ENCODE measurements around the gene DDX50.
"Not testable (repeated sequence)": the region's sequence is repeated elsewhere in the genome, so short reads cannot be mapped to it uniquely, and the experiment has no call there.

GRCh38 chr10:68932860-68933259 is 31.7 kb downstream of the DDX50 start:
- not testable (repeated sequence) for TF ChIP-seq POLR2A (IDR thresholded peaks at IDR 0.05; ENCODE audit: low read length); EHMT2 (IDR thresholded peaks at IDR 0.05; ENCODE audit: low read depth); JUNB (IDR thresholded peaks at IDR 0.05); SREBF2 (IDR thresholded peaks at IDR 0.05); RAD21 (conservative IDR thresholded peaks at IDR 0.05 in 1 of 2, IDR thresholded peaks at IDR 0.05 in 1 of 2); RCOR1 (IDR thresholded peaks at IDR 0.05; ENCODE audit: low read depth, low read length); HOXA7 (CRISPR knock-in tag; IDR thresholded peaks at IDR 0.05); HDAC2 (IDR thresholded peaks at IDR 0.05); MYC (IDR thresholded peaks at IDR 0.05; ENCODE audit: borderline replicate concordance, low read length); CEBPB (IDR thresholded peaks at IDR 0.05)
- TF ChIP-seq, protein P1, sequence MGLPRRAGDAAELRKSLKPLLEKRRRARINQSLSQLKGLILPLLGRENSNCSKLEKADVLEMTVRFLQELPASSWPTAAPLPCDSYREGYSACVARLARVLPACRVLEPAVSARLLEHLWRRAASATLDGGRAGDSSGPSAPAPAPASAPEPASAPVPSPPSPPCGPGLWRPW (IDR thresholded peaks at IDR 0.05), result not testable (repeated sequence)
- TF ChIP-seq, protein P2, sequence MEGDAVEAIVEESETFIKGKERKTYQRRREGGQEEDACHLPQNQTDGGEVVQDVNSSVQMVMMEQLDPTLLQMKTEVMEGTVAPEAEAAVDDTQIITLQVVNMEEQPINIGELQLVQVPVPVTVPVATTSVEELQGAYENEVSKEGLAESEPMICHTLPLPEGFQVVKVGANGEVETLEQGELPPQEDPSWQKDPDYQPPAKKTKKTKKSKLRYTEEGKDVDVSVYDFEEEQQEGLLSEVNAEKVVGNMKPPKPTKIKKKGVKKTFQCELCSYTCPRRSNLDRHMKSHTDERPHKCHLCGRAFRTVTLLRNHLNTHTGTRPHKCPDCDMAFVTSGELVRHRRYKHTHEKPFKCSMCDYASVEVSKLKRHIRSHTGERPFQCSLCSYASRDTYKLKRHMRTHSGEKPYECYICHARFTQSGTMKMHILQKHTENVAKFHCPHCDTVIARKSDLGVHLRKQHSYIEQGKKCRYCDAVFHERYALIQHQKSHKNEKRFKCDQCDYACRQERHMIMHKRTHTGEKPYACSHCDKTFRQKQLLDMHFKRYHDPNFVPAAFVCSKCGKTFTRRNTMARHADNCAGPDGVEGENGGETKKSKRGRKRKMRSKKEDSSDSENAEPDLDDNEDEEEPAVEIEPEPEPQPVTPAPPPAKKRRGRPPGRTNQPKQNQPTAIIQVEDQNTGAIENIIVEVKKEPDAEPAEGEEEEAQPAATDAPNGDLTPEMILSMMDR (IDR thresholded peaks at IDR 0.05), result not testable (repeated sequence)
- TF ChIP-seq, protein P3, sequence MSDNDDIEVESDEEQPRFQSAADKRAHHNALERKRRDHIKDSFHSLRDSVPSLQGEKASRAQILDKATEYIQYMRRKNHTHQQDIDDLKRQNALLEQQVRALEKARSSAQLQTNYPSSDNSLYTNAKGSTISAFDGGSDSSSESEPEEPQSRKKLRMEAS (IDR thresholded peaks at IDR 0.05), result not testable (repeated sequence)

All from A549 (cell line).